ENCODE data around the gene LRP3.

LRP3 gene

DNA sequence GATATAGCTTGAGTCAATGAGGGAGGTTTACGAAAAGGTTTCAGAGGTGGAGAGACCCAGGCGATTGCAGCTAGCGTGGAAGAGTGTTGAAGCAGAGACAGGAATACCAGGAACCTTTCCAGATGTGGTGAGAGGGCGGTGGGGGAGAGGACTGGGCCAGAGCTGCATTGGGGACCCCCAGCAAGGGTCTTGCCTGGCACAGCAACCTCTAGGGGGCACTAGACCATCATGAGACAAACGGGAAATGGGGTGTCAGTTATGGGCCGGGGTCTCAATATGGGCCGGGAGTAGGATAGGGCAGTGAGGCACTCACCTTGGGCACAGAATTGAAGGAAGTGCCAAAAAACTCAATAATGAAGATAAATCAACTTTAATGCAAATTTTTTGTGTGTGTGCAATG, 2.1 kb upstream of the LRP3 start:
- H3K4me3 ChIP-seq (replicated peaks; ENCODE audit: low read depth, low read length): no peak overlapping the region
- peak; percentile 13 for TF ChIP-seq CTCF (IDR thresholded peaks at IDR 0.05; ENCODE audit: low read length, missing control alignments)
- DNase-seq (ENCODE audit: low read depth): no peak

DNA sequence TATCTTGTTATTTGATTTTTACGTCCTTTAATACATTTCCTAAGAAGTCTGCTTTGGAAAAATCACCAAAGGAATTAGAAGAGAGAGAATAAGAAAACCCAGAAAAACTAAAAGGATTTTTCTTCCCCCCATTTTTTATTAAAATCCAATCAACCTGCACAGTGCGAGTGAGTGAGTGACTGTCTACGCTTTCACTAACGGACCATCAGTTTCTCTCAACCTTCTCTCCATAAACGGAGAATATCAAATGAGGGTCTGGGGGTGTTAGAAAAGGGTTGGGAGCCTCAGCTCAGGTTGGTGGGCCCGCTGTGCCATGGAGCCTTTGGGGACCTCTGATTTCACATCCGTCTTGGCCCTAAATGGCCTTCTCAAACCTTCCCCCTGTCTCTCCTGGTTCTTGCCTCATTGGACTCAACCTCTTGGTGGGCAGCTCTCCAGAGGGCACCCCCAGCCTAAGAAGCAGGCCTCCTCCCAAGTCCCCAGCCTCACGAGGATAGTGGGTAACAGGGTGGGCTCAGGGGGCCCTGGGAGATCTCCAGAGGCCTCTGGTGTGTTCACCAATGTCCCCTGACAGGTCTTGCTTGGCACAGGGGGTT, 763 bp upstream of the LRP3 start:
- peak overlapping the region; percentile 29 for H3K4me3 ChIP-seq (replicated peaks; ENCODE audit: low read depth, low read length)
- DNase-seq (ENCODE audit: low read depth): no peak
- no peak for TF ChIP-seq CTCF (IDR thresholded peaks at IDR 0.05; ENCODE audit: low read length, missing control alignments)

DNA sequence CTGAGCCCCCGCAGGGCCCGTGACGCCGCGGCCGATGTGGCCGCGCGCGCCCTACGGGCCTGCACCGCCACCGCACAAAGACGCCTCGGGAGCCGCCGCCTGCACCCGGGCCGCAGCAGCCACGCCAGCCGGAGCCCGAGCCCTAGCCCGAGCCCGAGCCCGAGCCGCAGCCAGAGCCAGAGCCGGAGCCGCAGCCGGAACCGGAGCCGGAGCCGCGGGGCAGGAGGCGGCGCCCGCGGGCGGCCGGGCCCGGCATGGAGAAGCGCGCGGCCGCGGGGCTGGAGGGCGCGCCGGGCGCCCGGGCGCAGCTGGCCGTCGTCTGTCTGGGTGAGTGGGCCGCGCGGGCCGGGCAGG, 379 bp downstream of the LRP3 start:
- peak overlapping the region; percentile 63 for H3K4me3 ChIP-seq (replicated peaks; ENCODE audit: low read depth, low read length)
- DNase-seq (ENCODE audit: low read depth): no peak
- no peak for TF ChIP-seq CTCF (IDR thresholded peaks at IDR 0.05; ENCODE audit: low read length, missing control alignments)

- peak overlapping the region; percentile 63 for H3K4me3 ChIP-seq (replicated peaks; ENCODE audit: low read depth, low read length)
- TF ChIP-seq CTCF (IDR thresholded peaks at IDR 0.05; ENCODE audit: low read length, missing control alignments): no peak
- peak; percentile 53 for DNase-seq (ENCODE audit: low read depth)
These were observed 935 bp downstream of the LRP3 start for GRCh38 chr19:33194886-33195644.

GRCh38 chr19:33195645-33196347, 1.7 kb downstream of the LRP3 start:
- TF ChIP-seq CTCF (IDR thresholded peaks at IDR 0.05; ENCODE audit: low read length, missing control alignments): no peak
- peak overlapping the region; percentile 63 for H3K4me3 ChIP-seq (replicated peaks; ENCODE audit: low read depth, low read length)
- DNase-seq (ENCODE audit: low read depth): no peak

GRCh38 chr19:33196446-33197193, 2.5 kb downstream of the LRP3 start:
- DNase-seq (ENCODE audit: low read depth): no peak
- no peak for TF ChIP-seq CTCF (IDR thresholded peaks at IDR 0.05; ENCODE audit: low read length, missing control alignments)
- H3K4me3 ChIP-seq (replicated peaks; ENCODE audit: low read depth, low read length): no peak overlapping the region

Measured in fibroblast of pulmonary artery (primary cell).